ENCODE results near the gene ONECUT2.

- TF ChIP-seq EZH2 (IDR thresholded peaks at IDR 0.05; ENCODE audit: borderline replicate concordance, low read depth, low read length, poor library complexity, severe bottlenecking) (no peak), CTCF (conservative IDR thresholded peaks at IDR 0.05; ENCODE audit: low read depth, low read length) (no peak)
These were observed 88.2 kb downstream of the ONECUT2 start for GRCh38 chr18:57523171-57523956.
